A673 (cell line): ENCODE results near the gene DDR1. TPM values are rescaled to one million over a fixed set of nuclear protein-coding genes. Genes with fewer than 3 reads are reported as not detected.

Experiments
- BruUV-seq: library from RNA; stranded (reverse); fragments of 400-500 nt; replicated peaks from 2 replicates; lab custom pipeline; 2021; lab: Mats Ljungman, UMichigan
- CTCF ChIA-PET: fragments of 300-600 bp; sonication (Branson Sonifier 250); formaldehyde crosslinking; loops from one replicate; lab custom pipeline; 2022; ENCODE audit warnings: antibody characterized with exemption; lab: Charles Lee
- POLR2A ChIA-PET: fragments of 300-600 bp; sonication (Branson Sonifier 250); formaldehyde crosslinking; loops from one replicate; lab custom pipeline; 2022; ENCODE audit warnings: antibody characterized with exemption; ENCODE audit not compliant: low non-redundant PET; lab: Charles Lee
- DNase-seq: peaks from one replicate; pipeline ENCODE4 v3.0.0-alpha.2; 2015; ENCODE audit warnings: low spot score
- H3K27ac ChIP-seq: fragments of 200-600 bp; sonication (generic); 2 replicates; pipeline ENCODE4 v1.5.1; 2016; ENCODE audit warnings: mixed run types, low read depth, mild to moderate bottlenecking, mixed read lengths, antibody characterized with exemption, low read length; ENCODE audit not compliant: poor library complexity, severe bottlenecking
- H3K27me3 ChIP-seq: fragments of 200-600 bp; sonication (generic); replicated peaks from 2 replicates; pipeline ENCODE4 v1.6.1; 2017; ENCODE audit warnings: mixed run types, low read depth, mild to moderate bottlenecking, mixed read lengths, antibody characterized with exemption, low read length; ENCODE audit not compliant: insufficient read depth, poor library complexity
- H3K36me3 ChIP-seq: fragments of 200-600 bp; sonication (generic); 2 replicates; pipeline ENCODE4 v1.6.1; 2016; ENCODE audit warnings: mixed run types, mild to moderate bottlenecking, mixed read lengths, antibody characterized with exemption, low read length; ENCODE audit not compliant: insufficient read depth, poor library complexity, severe bottlenecking
- H3K4me1 ChIP-seq: fragments of 200-600 bp; sonication (generic); 2 replicates; pipeline ENCODE4 v1.6.1; 2017; ENCODE audit warnings: mixed run types, mild to moderate bottlenecking, mixed read lengths, antibody characterized with exemption, low read length; ENCODE audit not compliant: insufficient read depth, poor library complexity, severe bottlenecking
- H3K4me3 ChIP-seq: fragments of 200-600 bp; sonication (generic); 2 replicates; pipeline ENCODE4 v1.5.1; 2016; ENCODE audit warnings: low read depth, mixed run types, mild to moderate bottlenecking, mixed read lengths, low read length; ENCODE audit not compliant: poor library complexity, severe bottlenecking
- H3K9me3 ChIP-seq: fragments of 200-600 bp; sonication (generic); 2 replicates; pipeline ENCODE4 v1.6.1; 2016; ENCODE audit warnings: mixed run types, low read depth, mild to moderate bottlenecking, mixed read lengths, antibody characterized with exemption, low read length; ENCODE audit not compliant: poor library complexity, severe bottlenecking
- CTCF ChIP-seq: fragments of 300-800, 200-600 bp; sonication (generic); conservative IDR thresholded peaks from 2 replicates; pipeline ENCODE4 v1.5.1; 2017; ENCODE audit warnings: low read depth, mild to moderate bottlenecking, antibody characterized with exemption, low read length, moderate library complexity, mixed read lengths
- EZH2 ChIP-seq: fragments of 200-600 bp; sonication (generic); IDR thresholded peaks from 2 replicates; pipeline ENCODE4 v1.6.1; 2017; ENCODE audit warnings: borderline replicate concordance, low read depth, mild to moderate bottlenecking, mixed read lengths, antibody characterized with exemption, low read length; ENCODE audit not compliant: poor library complexity, severe bottlenecking
- intact Hi-C: fragments of 100-400 bp; cut with micrococcal nuclease; formaldehyde crosslinking; loops from one replicate; pipeline ENCODE4 v1.10.0; 2022; ENCODE audit not compliant: unreplicated experiment
- total RNA-seq: library from RNA; stranded (reverse); gene quantifications from 2 replicates; pipeline ENCODE4 v1.2.3, GENCODE V29; 2021

DDR1 gene
- total RNA-seq, 1 experiment from 2014 or later, result 57.9 TPM

- ChIA-PET CTCF (no interaction called here), POLR2A (no interaction called here)
- Histone ChIP-seq H3K27ac (no peak overlapping the region), H3K4me1 (no peaks in the 10 kb centered on the region), H3K36me3 (peaks cover 12% of the 10 kb centered on the region), H3K9me3 (no peaks in the 10 kb centered on the region), H3K27me3 (no peaks in the 10 kb centered on the region), H3K4me3 (no peak overlapping the region)
- intact Hi-C loops, result no loop called here
- no peak for TF ChIP-seq CTCF
- no peak for TF ChIP-seq EZH2
- BruUV-seq, result no TSS peak
- DNase-seq, result no peak
Observed at GRCh38 chr6:30928677-30929076, 44.4 kb downstream of the DDR1 start.

- ChIA-PET POLR2A (no interaction called here), CTCF (no interaction called here)
- intact Hi-C loops, result no loop called here
- Histone ChIP-seq H3K27me3 (no peaks in the 10 kb centered on the region), H3K36me3 (peaks cover 12% of the 10 kb centered on the region), H3K27ac (no peak overlapping the region), H3K9me3 (no peaks in the 10 kb centered on the region), H3K4me1 (peaks cover 5% of the 10 kb centered on the region), H3K4me3 (no peak overlapping the region)
- DNase-seq, result no peak
- BruUV-seq, result no TSS peak
- no peak for TF ChIP-seq EZH2
- TF ChIP-seq CTCF, result no peak
Observed at GRCh38 chr6:30930506-30930905, 46.2 kb downstream of the DDR1 start.

- H3K4me3 ChIP-seq, result no peak overlapping the region
- no peak overlapping the region for H3K27ac ChIP-seq
- POLR2A ChIA-PET, result no interaction called here
- BruUV-seq, result no TSS peak
- H3K4me1 ChIP-seq, result peaks cover 5% of the 10 kb centered on the region
- peaks cover 6% of the 10 kb centered on the region for H3K36me3 ChIP-seq
- intact Hi-C loops, result no loop called here
- CTCF ChIA-PET, result no interaction called here
- TF ChIP-seq EZH2, result no peak
- no peak for DNase-seq
- H3K27me3 ChIP-seq, result no peaks in the 10 kb centered on the region
- H3K9me3 ChIP-seq, result no peaks in the 10 kb centered on the region
Observed at GRCh38 chr6:30931272-30931671, 47.0 kb downstream of the DDR1 start.

- Histone ChIP-seq H3K4me3 (no peak within 1 kb of the TSS), H3K27me3 (no peaks in the 10 kb centered on the region), H3K27ac (no peak within 1 kb of the TSS), H3K4me1 (peaks cover 5% of the 10 kb centered on the region), H3K9me3 (no peaks in the 10 kb centered on the region), H3K36me3 (no peaks in the 10 kb centered on the region)
- TF ChIP-seq EZH2, result no peak
- TF ChIP-seq CTCF, result no peak
- intact Hi-C loops, result no loop called here
- ChIA-PET POLR2A (no interaction called here), CTCF (no interaction called here)
- no peak for DNase-seq
- BruUV-seq, result no TSS peak
Observed at GRCh38 chr6:30931969-30932645, 47.8 kb downstream of the DDR1 start, which contains the start of gene SFTA2. TSS of gene SFTA2 (minus strand) at chr6:30932170. CDS start at chr6:30932096, 74 bp downstream.
